ENCODE data around the gene SH2D7. TPM values are rescaled to one million over a fixed set of nuclear protein-coding genes. Genes with fewer than 3 reads are reported as not detected.
"Not testable (repeated sequence)": the region's sequence is repeated elsewhere in the genome, so short reads cannot be mapped to it uniquely, and the experiment has no call there.

The SH2D7 gene
- polyA plus RNA-seq, 3 donors, result 0.44 to 0.58 (median 0.55) TPM

- DNase-seq (ENCODE audit: low read depth in 3 of 3, low spot score in 2 of 3), result peak in 1 of 3 donors; percentile 75
Measured at GRCh38 chr15:78131295-78132061, 39.1 kb downstream of the SH2D7 start, which contains the start of gene CIB2. TSS of gene CIB2 (minus strand) at chr15:78131445. CDS start at chr15:78131215, 230 bp downstream.

GRCh38 chr15:78133801-78134200 is 41.4 kb downstream of the SH2D7 start:
- no peak for DNase-seq (ENCODE audit: low read depth in 3 of 3, low spot score in 2 of 3)

- DNase-seq (ENCODE audit: low read depth in 3 of 3, low spot score in 2 of 3), result no peak
Measured at GRCh38 chr15:78139578-78139977, 47.2 kb downstream of the SH2D7 start.

- no peak for DNase-seq (ENCODE audit: low read depth in 3 of 3, low spot score in 2 of 3)
Measured at GRCh38 chr15:78140292-78140691, 47.9 kb downstream of the SH2D7 start.

GRCh38 chr15:78142332-78142731 is 50.0 kb downstream of the SH2D7 start:
- DNase-seq (ENCODE audit: low read depth in 3 of 3, low spot score in 2 of 3), result no peak

- no peak for DNase-seq (ENCODE audit: low read depth in 3 of 3, low spot score in 2 of 3)
Measured at GRCh38 chr15:78146425-78147154, 54.2 kb downstream of the SH2D7 start.

- no peak for DNase-seq (ENCODE audit: low read depth in 3 of 3, low spot score in 2 of 3)
Measured at GRCh38 chr15:78147566-78147965, 55.2 kb downstream of the SH2D7 start.

GRCh38 chr15:78148392-78149067 is 56.2 kb downstream of the SH2D7 start:
- no peak for DNase-seq (ENCODE audit: low read depth in 3 of 3, low spot score in 2 of 3)

GRCh38 chr15:78149068-78149804 is 56.9 kb downstream of the SH2D7 start, which contains the start of gene IDH3A:
TSS of gene IDH3A (plus strand) at chr15:78149362. CDS start at chr15:78149404, 42 bp downstream.
- DNase-seq (ENCODE audit: low read depth in 3 of 3, low spot score in 2 of 3), result peak; percentile 94 to 96 (median 95)

- no peak for DNase-seq (ENCODE audit: low read depth in 3 of 3, low spot score in 2 of 3)
Measured at GRCh38 chr15:78149805-78150751, 57.7 kb downstream of the SH2D7 start.

- not testable (repeated sequence) for DNase-seq (ENCODE audit: low read depth in 3 of 3, low spot score in 2 of 3)
Measured at GRCh38 chr15:78151075-78151474, 58.7 kb downstream of the SH2D7 start.

Other genes with a start within 250 kb of the SH2D7 start
- gene TBC1D2B, start 14.8 kb upstream of the SH2D7 start, polyA plus RNA-seq (ENCODE audit: insufficient read length in 3 of 3), result 10 to 100 TPM; 25.9 to 28.7 (median 26.6) TPM
- gene CIB2, start 38.9 kb downstream of the SH2D7 start, polyA plus RNA-seq (ENCODE audit: insufficient read length in 3 of 3), result 10 to 100 TPM; 28.2 to 33.0 (median 30.0) TPM
- gene IDH3A, start 56.8 kb downstream of the SH2D7 start, polyA plus RNA-seq (ENCODE audit: insufficient read length in 3 of 3), result 10 to 100 TPM; 54.6 to 59.6 (median 55.3) TPM
- gene ACSBG1, start 142.0 kb downstream of the SH2D7 start, polyA plus RNA-seq (ENCODE audit: insufficient read length in 3 of 3), result 1 to 10 TPM in 1 of 3 donors, under 1 TPM in 2; 0.34 to 1.1 (median 0.74) TPM
- 10 to 100 TPM; 20.2 to 23.3 (median 21.9) TPM for gene DNAJA4, start 172.0 kb downstream of the SH2D7 start, polyA plus RNA-seq (ENCODE audit: insufficient read length in 3 of 3)
- gene SKIC8, start 207.0 kb downstream of the SH2D7 start, polyA plus RNA-seq (ENCODE audit: insufficient read length in 3 of 3), result 100 to 1,000 TPM; 109 to 121 (median 118) TPM
- gene CRABP1, start 247.8 kb downstream of the SH2D7 start, polyA plus RNA-seq (ENCODE audit: insufficient read length in 3 of 3), result 10 to 100 TPM; 52.7 to 55.2 (median 53.8) TPM

Measured in right renal cortex interstitium (tissue), 3 donors.